GM11168 (cell line): ENCODE results near the gene DGKG.

ENCODE experiments used
- in situ Hi-C: fragments of 300-500 bp; cut with MboI; formaldehyde crosslinking; loops from one replicate; pipeline ENCODE4 v1.12.0; 2022; ENCODE audit warnings: low sequenced_read_pairs; ENCODE audit not compliant: unreplicated experiment

Gene DGKG

GRCh38 chr3:186097317-186097662 is 264.7 kb downstream of the DGKG start:
- in situ Hi-C loops, result no loop called here
